Measurements from ENCODE around the gene LRBA. TPM values are rescaled to one million over a fixed set of nuclear protein-coding genes. Genes with fewer than 3 reads are reported as not detected.

Gene LRBA
- total RNA-seq, 2 donors from 2014 or later: 55.5 to 77.7 TPM

DNA sequence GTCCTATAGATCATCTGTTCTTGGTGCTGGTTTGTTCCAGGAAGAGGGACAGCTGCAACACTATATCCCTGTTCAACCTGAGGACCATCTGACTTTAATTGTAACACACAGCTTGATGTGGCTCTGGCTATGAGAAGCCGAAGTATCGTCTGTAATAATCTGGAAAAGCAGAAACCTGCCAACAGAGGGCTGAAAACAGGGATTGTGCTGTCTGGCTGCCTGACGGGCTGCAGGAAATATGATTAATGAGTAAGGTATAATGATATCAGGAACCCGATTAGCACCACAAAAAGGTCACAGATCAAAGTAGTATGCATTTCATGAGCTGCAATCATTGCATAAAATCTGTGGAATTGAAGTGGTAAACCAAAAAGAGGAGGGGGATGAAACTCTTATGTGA is 603.6 kb downstream of the LRBA start:
- H3K9me3 ChIP-seq: no peaks in the 10 kb centered on the region
- DNase-seq: no peak

DNA sequence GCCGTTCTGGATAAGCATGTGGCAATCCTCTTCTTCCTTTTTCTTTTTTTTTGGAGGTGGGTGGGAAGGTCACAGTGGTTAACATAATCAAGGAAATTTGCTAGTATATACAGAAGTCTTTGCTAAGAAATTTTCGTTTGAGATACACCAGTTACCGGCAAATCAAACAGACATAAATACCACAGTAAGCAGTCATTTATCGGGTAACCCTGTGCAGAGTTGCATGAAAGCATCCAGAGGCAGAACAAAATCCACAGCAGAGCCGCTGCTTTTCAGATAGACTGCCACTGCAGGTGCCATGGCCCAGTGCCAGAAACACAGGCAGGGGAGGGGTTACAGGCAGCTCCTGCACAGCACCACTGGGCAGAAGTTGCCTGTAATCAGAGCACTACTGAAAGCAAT is 612.2 kb downstream of the LRBA start:
- no peak overlapping the region for H3K4me3 ChIP-seq
- no peak overlapping the region for H3K9ac ChIP-seq (ENCODE audit: low read depth in 2 of 2, low read length in 2 of 2)
- no peaks in the 10 kb centered on the region for H3K36me3 ChIP-seq
- no peaks in the 10 kb centered on the region for H3K9me3 ChIP-seq
- no peak overlapping the region for H3K27ac ChIP-seq
- H3K4me1 ChIP-seq: no peaks in the 10 kb centered on the region
- intact Hi-C loops (cut with DNase I): no loop called here
- peak; percentile 58 for DNase-seq
- TF ChIP-seq, protein P1, sequence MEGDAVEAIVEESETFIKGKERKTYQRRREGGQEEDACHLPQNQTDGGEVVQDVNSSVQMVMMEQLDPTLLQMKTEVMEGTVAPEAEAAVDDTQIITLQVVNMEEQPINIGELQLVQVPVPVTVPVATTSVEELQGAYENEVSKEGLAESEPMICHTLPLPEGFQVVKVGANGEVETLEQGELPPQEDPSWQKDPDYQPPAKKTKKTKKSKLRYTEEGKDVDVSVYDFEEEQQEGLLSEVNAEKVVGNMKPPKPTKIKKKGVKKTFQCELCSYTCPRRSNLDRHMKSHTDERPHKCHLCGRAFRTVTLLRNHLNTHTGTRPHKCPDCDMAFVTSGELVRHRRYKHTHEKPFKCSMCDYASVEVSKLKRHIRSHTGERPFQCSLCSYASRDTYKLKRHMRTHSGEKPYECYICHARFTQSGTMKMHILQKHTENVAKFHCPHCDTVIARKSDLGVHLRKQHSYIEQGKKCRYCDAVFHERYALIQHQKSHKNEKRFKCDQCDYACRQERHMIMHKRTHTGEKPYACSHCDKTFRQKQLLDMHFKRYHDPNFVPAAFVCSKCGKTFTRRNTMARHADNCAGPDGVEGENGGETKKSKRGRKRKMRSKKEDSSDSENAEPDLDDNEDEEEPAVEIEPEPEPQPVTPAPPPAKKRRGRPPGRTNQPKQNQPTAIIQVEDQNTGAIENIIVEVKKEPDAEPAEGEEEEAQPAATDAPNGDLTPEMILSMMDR (IDR thresholded peaks at IDR 0.05): no peak
- no peaks in the 10 kb centered on the region for H3K27me3 ChIP-seq

More for the DNA sequence above, 603.6 kb downstream of the LRBA start:
- Histone ChIP-seq H3K36me3 (no peaks in the 10 kb centered on the region), H3K4me3 (no peak overlapping the region), H3K4me1 (no peaks in the 10 kb centered on the region), H3K27ac (no peak overlapping the region), H3K27me3 (no peaks in the 10 kb centered on the region), H3K9ac (ENCODE audit: low read depth in 2 of 2, low read length in 2 of 2) (no peak overlapping the region)
- intact Hi-C loops (cut with DNase I): no loop called here
- TF ChIP-seq, protein P1 (IDR thresholded peaks at IDR 0.05): no peak

DNA sequence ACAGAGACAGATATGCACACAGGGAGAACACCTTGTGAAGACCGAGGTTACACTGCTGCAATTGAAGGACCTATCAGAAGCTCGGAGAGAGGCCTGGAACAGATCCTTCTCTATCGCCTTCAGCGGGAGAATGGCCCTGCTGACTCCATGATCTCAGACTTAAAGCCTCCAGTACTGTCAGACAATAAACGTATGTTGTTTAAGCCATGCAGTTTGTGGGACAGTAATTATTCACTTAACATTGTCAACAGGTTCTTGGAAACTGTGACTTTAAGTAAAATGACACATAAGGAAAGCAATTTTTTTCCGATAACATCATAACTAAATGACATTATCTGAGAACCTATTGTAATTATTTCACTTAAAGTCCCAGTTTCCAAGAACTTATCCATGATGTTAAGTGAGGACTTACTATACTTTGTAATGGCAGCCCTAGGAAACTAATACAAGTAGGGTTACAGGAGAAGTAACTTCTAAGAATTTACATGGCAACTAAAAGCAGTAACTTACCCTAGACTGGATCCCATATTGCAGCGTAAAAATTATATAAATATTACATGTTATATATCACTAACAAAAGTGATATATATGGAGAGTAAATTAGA is 613.9 kb downstream of the LRBA start:
- Histone ChIP-seq H3K4me3 (no peak overlapping the region), H3K9me3 (no peaks in the 10 kb centered on the region), H3K27ac (no peak overlapping the region), H3K36me3 (no peaks in the 10 kb centered on the region), H3K4me1 (no peaks in the 10 kb centered on the region), H3K9ac (ENCODE audit: low read depth in 2 of 2, low read length in 2 of 2) (no peak overlapping the region), H3K27me3 (no peaks in the 10 kb centered on the region)
- DNase-seq: no peak
- intact Hi-C loops (cut with DNase I): no loop called here
- TF ChIP-seq, protein P1 (IDR thresholded peaks at IDR 0.05): no peak

DNA sequence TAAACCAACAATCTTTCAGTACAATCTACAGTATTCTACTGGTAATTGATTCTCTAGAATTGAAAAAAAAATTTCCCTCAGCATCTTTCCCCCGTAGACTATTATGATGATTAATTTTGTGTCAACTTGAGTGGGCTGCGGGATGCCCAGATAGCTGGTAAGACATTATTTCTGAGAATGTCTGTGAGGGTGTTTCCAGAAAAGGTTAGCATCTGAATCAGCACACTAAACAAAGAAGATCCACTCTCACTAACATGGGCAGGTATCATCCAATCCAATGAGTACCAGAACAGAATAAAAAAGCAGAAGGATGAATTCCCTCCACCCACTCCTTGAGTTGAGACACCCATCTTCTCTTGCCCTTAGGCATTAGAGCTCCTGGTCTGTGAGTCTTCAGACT is 619.2 kb downstream of the LRBA start:
- Histone ChIP-seq H3K27ac (no peak overlapping the region), H3K9ac (ENCODE audit: low read depth in 2 of 2, low read length in 2 of 2) (no peak overlapping the region), H3K36me3 (no peaks in the 10 kb centered on the region), H3K9me3 (no peaks in the 10 kb centered on the region), H3K27me3 (no peaks in the 10 kb centered on the region), H3K4me1 (no peaks in the 10 kb centered on the region), H3K4me3 (no peak overlapping the region)
- no peak for DNase-seq
- intact Hi-C loops (cut with DNase I): no loop called here
- TF ChIP-seq, protein P1 (IDR thresholded peaks at IDR 0.05): no peak

DNA sequence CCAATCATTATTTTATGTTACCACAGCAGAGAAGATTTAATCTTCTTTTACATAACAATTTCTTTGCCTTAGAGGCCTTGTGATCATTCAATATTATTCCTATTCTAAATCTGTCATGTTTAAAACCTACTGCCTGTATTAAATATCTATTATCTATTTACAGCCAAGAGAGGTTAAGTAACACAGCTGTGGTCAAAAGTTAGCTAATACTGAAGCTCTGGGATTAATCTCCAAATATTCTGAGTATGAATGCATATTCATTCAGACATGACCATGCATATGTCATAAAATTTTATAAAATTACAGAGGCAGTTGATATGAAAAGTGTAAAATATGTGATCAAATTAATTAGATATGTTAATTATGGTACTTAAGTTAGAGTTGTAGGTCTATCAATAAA is 621.0 kb downstream of the LRBA start:
- Histone ChIP-seq H3K4me1 (no peaks in the 10 kb centered on the region), H3K9me3 (no peaks in the 10 kb centered on the region), H3K36me3 (no peaks in the 10 kb centered on the region), H3K9ac (ENCODE audit: low read depth in 2 of 2, low read length in 2 of 2) (no peak overlapping the region), H3K27me3 (no peaks in the 10 kb centered on the region), H3K27ac (no peak overlapping the region), H3K4me3 (no peak overlapping the region)
- TF ChIP-seq, protein P1 (IDR thresholded peaks at IDR 0.05): no peak
- intact Hi-C loops (cut with DNase I): no loop called here
- no peak for DNase-seq

Measured in colonic mucosa (tissue), 4 donors.